K562 (cell line): ENCODE data around the gene MRPS18B. TPM values are rescaled to one million over a fixed set of nuclear protein-coding genes. Genes with fewer than 3 reads are reported as not detected.

ENCODE experiments used
- ATAC-seq: fragments of 200-7000 bp; cut with Tn5 transposase; 3 replicates; pipeline ENCODE4 v1.9.1; 2020; ENCODE audit warnings: moderate library complexity
- BruUV-seq: library from RNA; stranded (reverse); fragments of 400-500 nt; replicated peaks from 2 replicates; lab custom pipeline; 2021; lab: Mats Ljungman, UMichigan
- CTCF ChIA-PET: fragments of 300-600 bp; formaldehyde crosslinking; extraction: SDS; loops from one replicate; lab custom pipeline; 2021; ENCODE audit warnings: low intra/inter-chr PET ratio; lab: Yijun Ruan, JAX
- POLR2A ChIA-PET: fragments of 300-600, 350-650 bp; sonication (Branson Sonifier 250); formaldehyde crosslinking; extraction: SDS; loops from one replicate; lab custom pipeline; 2021; ENCODE audit warnings: antibody characterized with exemption, inconsistent platforms; lab: Yijun Ruan, JAX
- DNase-seq, 4 experiments: peaks; one replicate each; pipeline versions ENCODE4 v3.0.0 to v3.0.0-alpha.2; 2011 to 2018; ENCODE audit warnings: low spot score in 3 of 4, mixed read lengths in 3 of 4; ENCODE audit errors: extremely low read depth in 1 of 4
- FAIRE-seq: peaks from 2 replicates; lab custom pipeline; 2011; peaks lifted over from hg19 to GRCh38; lab: Jason Lieb, UNC
- H2AFZ ChIP-seq: 2 replicates; pipeline ENCODE4 v1.6.0; 2011; ENCODE audit warnings: low read depth, low read length, control low read depth, inconsistent platforms
- H3K27ac ChIP-seq: fragments of 200-600 bp; 3 replicates; pipeline ENCODE4 v1.8.0; 2011; ENCODE audit warnings: low read depth, mild to moderate bottlenecking, control low read depth, inconsistent platforms, low read length, moderate library complexity, mixed read lengths; ENCODE audit errors: extremely low read depth
- H3K27me3 ChIP-seq, 2 experiments: fragments of 300-600 bp in 1 of 2; 2 replicates in 1 of 2; 3 replicates in 1 of 2; pipeline versions ENCODE4 v1.6.0 to v1.8.0; 2011; ENCODE audit warnings: inconsistent platforms in 2 of 2, low read length in 2 of 2, mild to moderate bottlenecking in 1 of 2, mixed read lengths in 1 of 2, moderate library complexity in 1 of 2; ENCODE audit not compliant: control insufficient read depth in 2 of 2, insufficient read depth in 2 of 2
- H3K36me3 ChIP-seq: fragments of 300-600 bp; 3 replicates; pipeline ENCODE4 v1.8.0; 2011; ENCODE audit warnings: mild to moderate bottlenecking, low read length, inconsistent platforms; ENCODE audit not compliant: control insufficient read depth, insufficient read depth
- H3K4me1 ChIP-seq, 2 experiments: fragments of 200-600 bp in 1 of 2; replicated peaks in 1 of 2; 2 replicates in 1 of 2; 3 replicates in 1 of 2; pipeline versions ENCODE4 v1.5.1 to v1.8.0; 2011; ENCODE audit warnings: inconsistent platforms in 2 of 2, low read length in 2 of 2, mild to moderate bottlenecking in 1 of 2, mixed read lengths in 1 of 2, moderate library complexity in 1 of 2; ENCODE audit not compliant: control insufficient read depth in 2 of 2, insufficient read depth in 2 of 2
- H3K4me2 ChIP-seq: 2 replicates; pipeline ENCODE4 v1.6.1; 2011; ENCODE audit warnings: low read length, control low read depth, inconsistent platforms, mixed read lengths; ENCODE audit not compliant: insufficient read depth
- H3K4me3 ChIP-seq: fragments of 200-600 bp; sonication (generic), shearing (Covaris generic); 2 replicates; pipeline ENCODE4 v1.5.1; 2016; ENCODE audit warnings: control low read depth, inconsistent platforms
- H3K79me2 ChIP-seq: fragments of 200-600 bp; 3 replicates; pipeline ENCODE4 v1.8.0; 2011; ENCODE audit warnings: low read length, inconsistent platforms; ENCODE audit not compliant: control insufficient read depth, insufficient read depth
- H3K9ac ChIP-seq, 2 experiments: 2 replicates each; pipeline versions ENCODE4 v1.6.0 to v1.6.1; 2011; ENCODE audit warnings: low read depth in 2 of 2, low read length in 2 of 2, control low read depth in 1 of 2, inconsistent platforms in 1 of 2, mild to moderate bottlenecking in 1 of 2, mixed read lengths in 1 of 2; ENCODE audit not compliant: insufficient read depth in 1 of 2
- H3K9me1 ChIP-seq: one replicate; pipeline ENCODE4 v1.6.0; 2011; ENCODE audit warnings: inconsistent platforms, mild to moderate bottlenecking, low read length, moderate library complexity; ENCODE audit not compliant: control insufficient read depth, insufficient read depth
- H3K9me3 ChIP-seq: replicated peaks from 2 replicates; pipeline ENCODE4 v1.5.1; 2011; ENCODE audit warnings: low read depth, low read length, inconsistent platforms; ENCODE audit not compliant: control insufficient read depth, insufficient read depth
- H4K20me1 ChIP-seq: replicated peaks from 2 replicates; pipeline ENCODE4 v1.6.1; 2011; ENCODE audit warnings: low read length, inconsistent platforms, mixed read lengths; ENCODE audit not compliant: control insufficient read depth, insufficient read depth
- ATF1 ChIP-seq, 2 experiments: fragments of 450-650 bp in 1 of 2; IDR thresholded peaks; 2 replicates each; pipeline ENCODE4 v1.6.1; 2016; ENCODE audit warnings: missing compliant biosample characterization in 1 of 2, missing genetic modification characterization in 1 of 2
- CTCF ChIP-seq, 3 experiments: IDR thresholded peaks in 2 of 3; conservative IDR thresholded peaks in 1 of 3; 2 replicates each; pipeline ENCODE4 v1.5.1; 2011 to 2012; ENCODE audit warnings: low read length in 3 of 3, mild to moderate bottlenecking in 3 of 3, control low read depth in 2 of 3, improper control_type of control experiment in 1 of 3, inconsistent platforms in 1 of 3, low read depth in 1 of 3, mixed read lengths in 1 of 3, moderate library complexity in 1 of 3; ENCODE audit not compliant: insufficient read depth in 2 of 3
- NFIC ChIP-seq: fragments of 450-650 bp; IDR thresholded peaks from 2 replicates; pipeline ENCODE4 v1.6.1; 2017; ENCODE audit warnings: mild to moderate bottlenecking, inconsistent platforms
- RAD21 ChIP-seq, 2 experiments: fragments of 250-450 bp in 1 of 2; fragments of 450-650 bp in 1 of 2; sonication (Bioruptor Pico) in 1 of 2; formaldehyde crosslinking in 1 of 2; IDR thresholded peaks in 1 of 2; conservative IDR thresholded peaks in 1 of 2; 2 replicates each; pipeline versions ENCODE4 v1.4.0 to v1.8.0; 2020 to 2022; ENCODE audit warnings: mild to moderate bottlenecking in 2 of 2, moderate library complexity in 1 of 2
- SMC3 ChIP-seq: conservative IDR thresholded peaks from 2 replicates; pipeline ENCODE4 v1.6.1; 2011; ENCODE audit warnings: low read depth, low read length, improper control_type of control experiment; ENCODE audit not compliant: insufficient read depth
- TCF7 ChIP-seq: sonication (generic); IDR thresholded peaks from 2 replicates; pipeline ENCODE4 v1.6.1; 2016; ENCODE audit warnings: antibody characterized with exemption, borderline replicate concordance
- ZNF445 ChIP-seq: fragments of 250-450 bp; sonication (Bioruptor Pico); IDR thresholded peaks from 2 replicates; pipeline ENCODE4 v1.4.0; 2020; ENCODE audit warnings: low read depth, mild to moderate bottlenecking, moderate library complexity
- WGBS: fragments of 100-300 bp; shearing (Covaris generic); methylation state at CpG from one replicate; pipeline ENCODE4 v1.1.6; 2016; ENCODE audit warnings: low coverage, mixed read lengths; ENCODE audit not compliant: insufficient coverage; ENCODE audit errors: missing lambda C conversion rate; 5-methylcytosine and 5-hydroxymethylcytosine counted together
- in situ Hi-C: fragments of 300-500 bp; cut with MboI; formaldehyde crosslinking; loops from 4 replicates; pipeline ENCODE4 v1.15.0; 2018; ENCODE audit warnings: inconsistent platforms, mixed read lengths
- intact Hi-C: fragments of 100-400 bp; cut with micrococcal nuclease; formaldehyde crosslinking; loops from 2 replicates; pipeline ENCODE4 v1.14.2; 2022
- polyA plus RNA-seq, 8 experiments: library from polyadenylated mRNA; depleted of rRNA in 4 of 8; stranded (reverse) in 5 of 8; unstranded in 3 of 8; fragments of >200 nt; fragmentation: Nextera tagmentation in 2 of 8; fragmentation: Illumina TruSeq in 1 of 8; extraction: Ambion mirVana in 2 of 8; extraction: Trizol in 1 of 8; gene quantifications; 2 replicates each; pipeline versions ENCODE4 v1.2.1 to v1.2.3, GENCODE V29; 2011 to 2014; ENCODE audit warnings: inconsistent platforms in 1 of 8, missing spikeins in 1 of 8
- total RNA-seq, 7 experiments: library from RNA; depleted of rRNA in 6 of 7; stranded (reverse); fragments of >200 nt in 6 of 7; fragmentation: Illumina TruSeq in 2 of 7; extraction: Trizol in 2 of 7; gene quantifications; 2 replicates each; pipeline versions ENCODE4 v1.2.1 to v1.2.3, GENCODE V29; 2011 to 2021; ENCODE audit warnings: low replicate concordance in 1 of 7
- TF ChIP-seq, protein P1 (sequence below): sonication (generic); formaldehyde crosslinking; IDR thresholded peaks from 2 replicates; pipeline ENCODE4 v1.8.1; 2023; ENCODE audit warnings: mild to moderate bottlenecking, missing genetic modification reagents

MRPS18B gene
- total and polyA plus RNA-seq, 9 of the 15 experiments (the other 6 are each of a cell fraction or from before 2014, with no cell fraction given), result 132 to 383 (median 178) TPM

- intact Hi-C loops, result loop anchor here (5.0 kb wide), 1 partner anchor 114 kb away; the partner anchor contains the start of genes GNL1 and PRR3
Measured at GRCh38 chr6:30670760-30671527, 53.3 kb downstream of the MRPS18B start.

More at GRCh38 chr6:30670760-30671527, 53.3 kb downstream of the MRPS18B start:
- Histone ChIP-seq H3K79me2 (peaks cover 20% of the 10 kb centered on the region), H3K9me1 (peaks cover 6% of the 10 kb centered on the region), H3K4me1 (peaks cover 7 to 27% of the 10 kb centered on the region in 2 experiments), H3K4me3 (no peak overlapping the region), H3K27me3 (no peaks in the 10 kb centered on the region), H2AFZ (no peak overlapping the region), H3K4me2 (no peak overlapping the region), H3K27ac (no peak overlapping the region), H3K36me3 (peaks cover 40% of the 10 kb centered on the region), H3K9ac (peak overlapping the region in 1 of 2 experiments; percentile 11; a peak in 1 of 4 replicates), H4K20me1 (no peaks in the 10 kb centered on the region), H3K9me3 (no peaks in the 10 kb centered on the region)
- DNase-seq (peak in 2 of 4 experiments; percentile 49 to 60), ATAC-seq (peak; percentile 29; the same call in 2 of the 3 replicates), FAIRE-seq (peak; percentile 37)
- CTCF ChIA-PET, result interaction anchor here (0.6 kb wide), 1 partner anchor 154 kb away, joined by 3 read pairs; no protein-coding TSS in a partner anchor
- 81% methylated on average over 27 of the region's 27 CpGs for WGBS
- POLR2A ChIA-PET, result interaction anchor here (1.8 to 2.5 kb wide), 3 partner anchors 14 to 58 kb away, joined by 8 to 21 read pairs (median 9); no protein-coding TSS in a partner anchor
- TF ChIP-seq ZNF445 (CRISPR knock-in tag) (no peak), NFIC (0 out of 2 replicates have a peak, but pooled peaks have one; percentile 7), RAD21 (CRISPR knock-in tag; conservative IDR thresholded peaks at IDR 0.05 in 1 of 2, IDR thresholded peaks at IDR 0.05 in 1 of 2) (peak in 1 of 2 experiments; percentile 16; a peak in 2 of 4 replicates), ATF1 (CRISPR knock-in tag; IDR thresholded peaks at IDR 0.05) (no peak), ATF1 (tag; IDR thresholded peaks at IDR 0.05) (no peak), TCF7 (peak; percentile 52; the same call in 1 of the 2 replicates), SMC3 (0 out of 2 replicates have a peak, but pooled peaks have one; percentile 13), CTCF (IDR thresholded peaks at IDR 0.05 in 2 of 3, conservative IDR thresholded peaks at IDR 0.05 in 1 of 3; ENCODE audit: insufficient read depth in 2 of 3, low read depth in 1 of 3, low read length in 3 of 3) (peak in 2 of 3 experiments; percentile 38 to 66; a peak in 4 of 6 replicates)
- TF ChIP-seq, protein P1, sequence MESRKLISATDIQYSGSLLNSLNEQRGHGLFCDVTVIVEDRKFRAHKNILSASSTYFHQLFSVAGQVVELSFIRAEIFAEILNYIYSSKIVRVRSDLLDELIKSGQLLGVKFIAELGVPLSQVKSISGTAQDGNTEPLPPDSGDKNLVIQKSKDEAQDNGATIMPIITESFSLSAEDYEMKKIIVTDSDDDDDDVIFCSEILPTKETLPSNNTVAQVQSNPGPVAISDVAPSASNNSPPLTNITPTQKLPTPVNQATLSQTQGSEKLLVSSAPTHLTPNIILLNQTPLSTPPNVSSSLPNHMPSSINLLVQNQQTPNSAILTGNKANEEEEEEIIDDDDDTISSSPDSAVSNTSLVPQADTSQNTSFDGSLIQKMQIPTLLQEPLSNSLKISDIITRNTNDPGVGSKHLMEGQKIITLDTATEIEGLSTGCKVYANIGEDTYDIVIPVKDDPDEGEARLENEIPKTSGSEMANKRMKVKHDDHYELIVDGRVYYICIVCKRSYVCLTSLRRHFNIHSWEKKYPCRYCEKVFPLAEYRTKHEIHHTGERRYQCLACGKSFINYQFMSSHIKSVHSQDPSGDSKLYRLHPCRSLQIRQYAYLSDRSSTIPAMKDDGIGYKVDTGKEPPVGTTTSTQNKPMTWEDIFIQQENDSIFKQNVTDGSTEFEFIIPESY (CRISPR knock-in tag), result peak; percentile 98
- in situ Hi-C loops, result loop anchor here (5.0 to 10.0 kb wide), 3 partner anchors 54 to 414 kb away; partner anchors contain the start of gene TUBB
- BruUV-seq, result no TSS peak
